Measurements from ENCODE around the gene TACC2.
"Not testable (repeated sequence)": the region's sequence is repeated elsewhere in the genome, so short reads cannot be mapped to it uniquely, and the experiment has no call there.

The TACC2 gene

DNA sequence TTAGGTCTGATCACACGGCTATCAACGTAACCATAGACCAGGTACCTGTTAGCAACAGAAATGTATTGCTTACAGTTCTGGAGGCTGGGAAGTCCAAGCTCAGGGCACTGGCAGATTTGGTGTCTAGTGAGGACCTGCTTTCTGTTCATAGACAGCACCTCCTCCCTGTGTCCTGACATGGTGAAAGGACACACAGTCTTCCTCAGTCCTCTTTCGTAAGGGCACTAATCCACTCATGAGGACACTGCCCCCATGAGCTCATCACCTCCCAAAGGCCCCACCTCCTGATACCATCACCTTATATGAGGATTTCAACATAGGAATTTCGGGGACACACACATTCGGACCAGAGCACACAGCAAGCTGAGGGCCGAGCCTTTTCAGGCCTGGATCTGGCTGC lies 210.7 kb downstream of the TACC2 start:
- DNase-seq: no peak

DNA sequence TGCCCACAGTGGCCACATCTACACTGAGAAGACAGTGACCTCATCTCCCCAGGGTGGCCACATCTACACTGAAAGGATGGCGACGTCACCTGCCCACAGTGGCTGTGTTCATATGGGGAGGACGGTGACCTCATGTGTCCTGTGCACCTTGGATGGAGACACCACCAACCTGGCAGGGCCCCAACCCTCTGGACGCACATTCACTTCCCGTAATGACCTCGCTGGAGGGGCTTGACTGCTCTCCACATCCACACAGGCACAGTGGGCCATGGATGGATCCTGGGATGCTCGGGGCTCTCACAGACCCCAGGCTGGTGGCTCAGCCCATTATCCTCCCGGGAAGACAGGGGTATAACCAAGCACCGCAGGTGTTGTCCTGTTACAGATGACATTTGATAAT lies 212.4 kb downstream of the TACC2 start:
- no peak for DNase-seq

DNA sequence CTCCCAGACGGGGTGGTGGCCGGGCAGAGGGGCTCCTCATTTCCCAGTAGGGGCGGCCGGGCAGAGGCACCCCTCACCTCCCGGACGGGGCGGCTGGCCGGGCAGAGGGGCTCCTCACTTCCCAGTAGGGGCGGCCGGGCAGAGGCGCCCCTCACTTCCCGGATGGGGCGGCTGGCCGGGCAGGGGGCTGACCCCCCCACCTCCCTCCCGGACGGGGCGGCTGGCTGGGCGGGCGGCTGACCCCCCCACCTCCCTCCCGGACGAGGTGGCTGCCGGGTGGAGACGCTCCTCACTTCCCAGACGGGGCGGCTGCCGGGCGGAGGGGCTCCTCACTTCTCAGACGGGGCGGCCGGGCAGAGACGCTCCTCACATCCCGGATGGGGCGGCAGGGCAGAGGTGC lies 214.2 kb downstream of the TACC2 start:
- DNase-seq: not testable (repeated sequence)

DNA sequence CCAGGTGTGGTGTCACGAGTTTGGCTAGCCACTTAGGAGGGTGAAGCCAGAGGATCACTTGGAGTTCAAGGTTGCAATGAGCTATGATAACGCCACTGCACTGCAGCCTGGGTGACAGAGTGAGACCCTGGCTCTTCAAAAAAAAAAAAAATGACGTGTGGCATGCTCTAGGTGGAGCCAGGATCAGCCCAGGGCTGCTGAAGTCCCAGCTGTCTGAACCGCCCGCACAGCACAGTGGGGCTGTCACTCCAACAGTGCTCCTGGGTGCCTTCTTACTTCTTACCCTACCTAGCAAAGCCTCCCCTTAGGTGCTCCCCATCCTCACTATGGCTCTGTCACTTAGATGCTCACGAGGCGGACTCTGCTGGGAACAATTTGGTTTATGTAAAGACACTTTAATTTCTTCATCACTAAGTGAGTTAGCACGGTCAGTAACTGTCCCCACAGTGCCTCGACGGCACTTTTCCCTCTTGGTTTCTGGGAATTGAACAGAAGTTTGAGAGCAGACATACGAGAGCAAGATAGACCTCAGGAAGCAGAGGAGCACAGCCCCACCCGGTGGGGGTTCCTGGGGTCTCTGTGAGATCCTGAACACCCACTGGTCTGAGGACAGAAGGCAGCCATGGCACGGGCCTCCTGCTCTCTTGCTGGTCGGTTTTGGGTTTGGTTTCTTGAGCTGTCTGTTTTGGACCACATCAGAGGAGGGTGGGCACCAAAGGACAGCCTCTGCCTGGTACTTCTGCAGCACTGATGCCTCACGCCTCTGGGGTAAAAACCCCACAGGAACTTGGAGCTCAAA lies 215.9 kb downstream of the TACC2 start:
- DNase-seq: no peak

DNA sequence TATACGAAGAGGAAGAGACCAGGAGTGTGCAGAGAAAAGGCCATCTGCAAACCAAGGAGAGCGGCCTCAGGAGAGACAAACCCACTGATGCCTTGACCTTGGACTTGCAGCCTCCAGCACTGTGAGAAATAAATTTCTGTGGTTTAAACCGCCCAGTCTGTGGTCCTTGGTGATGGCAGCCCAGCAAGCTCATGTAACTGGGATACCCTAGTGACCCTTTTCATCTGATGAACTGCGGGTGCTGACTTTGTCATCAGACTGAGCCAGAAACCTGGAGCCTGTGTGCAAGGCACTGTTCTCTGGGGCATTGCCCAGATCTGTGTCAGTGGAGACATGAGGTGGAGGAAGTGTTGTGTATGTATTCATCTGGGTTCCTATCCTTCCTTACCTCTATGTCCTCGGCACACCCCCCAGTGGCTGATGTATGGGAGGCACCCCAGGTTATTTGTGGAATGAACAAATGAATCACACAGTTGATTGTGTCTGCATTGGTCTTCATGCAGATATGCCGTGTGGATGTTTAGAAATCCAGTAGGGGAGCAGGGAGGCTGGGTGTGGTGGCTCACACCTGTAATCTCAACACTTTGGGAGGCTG lies 217.6 kb downstream of the TACC2 start:
- DNase-seq: no peak

DNA sequence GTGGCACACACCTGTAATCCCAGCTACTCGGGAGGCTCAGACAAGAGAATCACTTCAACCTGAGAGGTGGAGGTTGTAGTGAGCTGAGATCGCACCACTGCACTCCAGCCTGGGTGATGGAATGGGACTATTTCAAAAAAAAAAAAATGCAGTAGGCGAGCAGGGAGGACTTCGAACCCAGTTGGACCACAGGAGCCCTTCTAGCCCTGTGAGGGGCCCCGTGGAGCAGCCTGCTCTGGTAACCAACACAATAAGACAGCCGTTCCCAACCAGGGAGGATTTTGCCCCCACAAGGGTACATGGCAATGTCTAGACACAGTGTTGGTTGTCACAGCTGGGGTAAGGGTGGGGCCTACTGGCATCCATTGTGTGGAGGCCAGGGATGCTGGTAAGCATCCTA lies 218.2 kb downstream of the TACC2 start:
- no peak for DNase-seq

DNA sequence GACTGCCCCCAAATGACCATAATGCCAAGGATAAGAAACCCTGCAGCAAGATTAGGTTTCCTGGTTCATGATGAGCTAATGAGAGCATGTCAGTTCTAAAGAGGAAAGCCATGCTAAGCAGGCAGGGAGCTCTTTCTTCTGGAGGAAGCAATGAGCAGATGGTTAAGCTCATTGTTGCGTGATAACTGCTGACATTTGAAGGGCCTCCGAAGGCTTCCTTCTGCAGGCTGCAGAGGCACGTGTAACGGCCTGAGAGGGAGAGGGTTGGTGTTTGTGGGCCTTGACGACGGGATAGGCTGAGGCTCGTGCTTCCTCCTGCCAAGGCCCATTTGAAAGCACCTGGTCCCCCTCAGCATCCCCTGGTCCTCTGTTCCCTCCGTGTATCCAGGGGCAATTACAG lies 218.6 kb downstream of the TACC2 start:
- DNase-seq: no peak

DNA sequence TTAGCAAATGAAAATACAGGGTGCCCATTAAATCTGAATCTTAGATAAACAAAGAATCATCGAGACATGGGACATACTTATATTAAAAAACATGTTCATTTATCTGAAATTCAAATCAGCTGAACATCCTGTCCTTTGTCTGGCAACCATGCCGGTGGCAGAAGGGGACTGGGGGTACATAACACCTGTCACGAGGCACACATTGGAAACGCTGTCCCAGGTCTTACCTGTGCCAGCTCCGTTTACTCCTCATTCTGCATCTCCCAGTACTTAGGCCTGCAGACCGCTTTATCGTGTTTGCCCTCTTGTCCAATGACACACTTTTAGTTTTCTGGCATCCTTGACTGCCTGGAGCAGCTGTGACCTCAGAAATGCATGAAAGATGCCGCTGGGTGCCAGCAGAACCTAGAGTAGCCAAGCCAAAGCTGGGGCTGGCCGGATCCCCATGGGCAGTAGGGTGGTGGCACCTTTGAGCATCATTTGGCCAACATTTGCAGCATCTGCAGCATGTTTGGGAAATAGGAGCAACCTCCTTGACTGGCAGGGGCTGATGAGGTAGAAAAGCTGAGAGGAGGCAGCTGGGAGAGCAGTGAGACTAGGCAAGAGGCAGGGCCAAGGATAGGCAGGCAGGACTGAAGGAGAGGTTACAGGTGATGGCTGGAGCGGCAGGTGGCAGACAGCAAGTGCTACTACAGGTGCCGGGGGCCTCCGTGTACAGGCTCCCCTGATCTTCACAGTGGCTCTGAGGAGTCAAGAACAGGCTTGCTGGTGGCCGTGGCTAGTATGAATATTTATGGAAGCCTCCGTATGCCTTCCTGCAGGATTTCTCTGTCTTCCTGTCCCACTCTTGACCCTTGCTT lies 219.8 kb downstream of the TACC2 start:
- DNase-seq: no peak

DNA sequence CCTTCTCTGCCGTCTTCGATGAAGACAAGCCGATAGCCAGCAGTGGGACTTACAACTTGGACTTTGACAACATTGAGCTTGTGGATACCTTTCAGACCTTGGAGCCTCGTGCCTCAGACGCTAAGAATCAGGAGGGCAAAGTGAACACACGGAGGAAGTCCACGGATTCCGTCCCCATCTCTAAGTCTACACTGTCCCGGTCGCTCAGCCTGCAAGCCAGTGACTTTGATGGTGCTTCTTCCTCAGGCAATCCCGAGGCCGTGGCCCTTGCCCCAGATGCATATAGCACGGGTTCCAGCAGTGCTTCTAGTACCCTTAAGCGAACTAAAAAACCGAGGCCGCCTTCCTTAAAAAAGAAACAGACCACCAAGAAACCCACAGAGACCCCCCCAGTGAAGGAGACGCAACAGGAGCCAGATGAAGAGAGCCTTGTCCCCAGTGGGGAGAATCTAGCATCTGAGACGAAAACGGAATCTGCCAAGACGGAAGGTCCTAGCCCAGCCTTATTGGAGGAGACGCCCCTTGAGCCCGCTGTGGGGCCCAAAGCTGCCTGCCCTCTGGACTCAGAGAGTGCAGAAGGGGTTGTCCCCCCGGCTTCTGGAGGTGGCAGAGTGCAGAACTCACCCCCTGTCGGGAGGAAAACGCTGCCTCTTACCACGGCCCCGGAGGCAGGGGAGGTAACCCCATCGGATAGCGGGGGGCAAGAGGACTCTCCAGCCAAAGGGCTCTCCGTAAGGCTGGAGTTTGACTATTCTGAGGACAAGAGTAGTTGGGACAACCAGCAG lies 221.7 kb downstream of the TACC2 start:
- DNase-seq: no peak

DNA sequence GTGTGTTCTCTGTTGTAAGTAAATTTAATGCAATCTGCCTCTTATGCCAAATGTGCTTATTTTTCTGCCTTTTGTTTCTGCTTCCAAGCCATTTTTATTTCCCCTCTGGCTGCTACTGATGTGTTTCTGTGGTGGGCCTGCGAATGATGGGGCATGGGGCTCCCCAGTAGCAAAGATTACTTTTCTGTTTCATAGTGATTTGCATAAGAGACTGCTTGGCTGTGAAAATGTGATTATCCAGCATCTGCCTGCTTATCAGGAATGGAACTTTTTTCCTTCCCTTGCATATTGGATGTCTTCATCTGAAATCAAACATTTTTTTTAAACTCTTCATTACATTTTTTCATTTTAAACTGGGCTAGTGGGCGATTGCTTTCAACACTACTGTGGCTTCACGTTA lies 224.4 kb downstream of the TACC2 start:
- no peak for DNase-seq

DNA sequence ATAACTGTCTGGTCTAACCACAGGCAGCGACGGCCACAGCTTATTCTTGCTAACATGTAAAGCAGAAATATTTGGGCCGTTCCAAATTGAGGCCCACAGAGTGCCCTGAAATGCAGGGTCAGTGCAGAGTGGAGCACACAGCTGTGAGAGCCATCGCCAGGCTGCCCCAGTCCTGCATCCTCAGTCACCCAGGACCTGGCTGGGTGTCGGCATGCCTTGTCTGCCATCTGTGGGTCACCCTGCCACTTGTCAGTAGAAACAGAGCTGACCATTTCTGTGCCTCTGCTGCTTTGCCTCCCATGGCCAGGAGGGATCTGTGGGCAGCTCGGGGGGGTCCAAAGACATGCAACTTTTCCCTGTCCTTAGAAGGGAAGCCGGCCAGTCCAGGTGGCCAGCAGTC lies 224.8 kb downstream of the TACC2 start:
- DNase-seq: no peak

DNA sequence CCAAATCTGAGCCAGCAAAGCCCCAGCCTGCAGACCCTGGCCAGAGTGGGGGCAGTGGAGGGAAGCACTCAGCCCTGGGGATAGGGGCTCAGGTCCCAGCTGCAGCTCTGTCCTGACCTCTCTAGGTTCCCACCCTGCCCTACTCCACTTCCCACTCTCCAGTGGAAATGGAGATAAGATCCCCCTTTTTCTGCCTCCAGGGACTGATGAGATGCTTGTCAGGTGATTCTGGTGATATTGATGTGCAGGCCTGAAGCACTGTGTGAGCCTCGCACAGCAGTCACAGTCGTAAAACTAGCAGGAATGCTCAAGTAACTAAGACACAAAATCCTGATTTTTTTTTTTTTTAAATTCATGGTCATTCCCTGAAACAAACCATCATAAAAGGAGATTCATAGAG lies 227.1 kb downstream of the TACC2 start:
- no peak for DNase-seq

DNA sequence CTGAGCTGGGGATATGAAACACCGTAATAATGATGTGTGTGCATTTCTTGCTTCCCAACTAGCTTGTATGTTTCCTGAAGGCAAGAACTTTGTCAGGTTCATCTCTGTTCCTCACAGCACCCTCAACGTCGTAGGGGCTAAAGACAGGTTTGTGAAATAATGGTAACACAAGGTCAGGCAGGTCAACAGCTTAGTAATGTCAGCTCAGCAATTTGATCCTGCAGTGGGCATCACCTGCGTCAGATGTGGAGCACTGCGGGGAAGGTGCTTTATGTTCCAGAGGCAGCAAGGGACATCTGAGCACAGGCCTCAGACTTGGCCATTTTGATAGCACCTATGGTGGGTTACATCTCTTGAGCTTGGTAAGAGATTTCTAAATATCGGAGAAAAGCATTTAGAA lies 230.4 kb downstream of the TACC2 start:
- DNase-seq: no peak

DNA sequence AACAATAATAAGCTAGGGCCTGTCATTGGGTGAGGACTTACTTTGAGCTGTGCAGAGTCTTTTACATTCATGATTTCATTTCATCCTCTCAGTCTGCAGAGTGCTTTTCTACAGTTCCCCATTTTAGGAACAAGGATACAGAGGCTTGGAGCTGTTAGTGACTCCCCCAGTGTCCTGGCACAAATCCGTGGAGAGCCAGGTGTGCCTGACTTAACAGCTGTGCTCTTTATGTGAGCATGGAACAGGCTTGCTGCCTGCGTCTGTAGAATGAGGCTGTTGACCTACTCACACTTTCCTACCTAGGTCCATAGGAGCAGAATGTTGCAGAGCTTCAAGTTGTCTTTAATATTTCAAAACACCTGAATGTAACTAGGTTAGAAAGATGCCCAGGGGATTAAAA lies 231.8 kb downstream of the TACC2 start:
- no peak for DNase-seq

DNA sequence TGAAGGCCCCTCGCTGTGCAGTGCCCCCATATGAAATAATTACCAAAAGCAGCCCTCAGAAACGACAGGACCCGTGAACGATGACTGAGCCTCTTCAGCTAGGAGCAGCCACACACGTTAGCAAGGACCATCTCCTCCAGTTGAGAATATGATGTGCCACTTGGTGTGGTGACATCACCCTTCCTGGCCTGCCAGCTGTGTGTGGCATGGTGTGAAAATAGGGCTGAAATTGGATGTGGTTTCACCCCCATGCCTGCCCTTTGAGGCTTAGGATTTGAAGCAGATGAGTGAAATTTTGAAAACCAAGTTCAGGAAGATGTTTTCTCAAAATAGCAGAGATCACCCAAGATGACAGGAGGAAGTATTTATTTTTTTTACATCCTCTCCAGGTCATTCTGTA lies 233.0 kb downstream of the TACC2 start:
- DNase-seq: no peak

DNA sequence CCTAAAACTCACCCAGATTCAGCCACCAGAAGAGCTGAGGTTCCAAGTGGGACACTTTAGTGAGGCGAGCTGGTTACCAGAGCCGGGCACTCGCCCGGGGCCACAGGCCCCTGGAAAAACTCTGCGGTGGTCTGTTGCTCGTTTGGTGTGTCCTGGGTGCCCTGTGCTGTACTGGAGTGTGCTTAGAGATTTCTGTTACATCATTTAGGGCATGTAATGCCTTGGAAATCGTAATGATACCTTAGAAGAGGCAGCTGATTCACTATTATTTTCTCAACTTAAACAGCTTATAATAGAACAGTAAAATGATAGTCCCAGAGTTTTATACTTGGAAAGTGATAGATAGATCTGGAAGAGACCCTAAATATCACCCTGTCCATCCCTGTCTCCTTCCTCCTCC lies 233.7 kb downstream of the TACC2 start:
- no peak for DNase-seq

DNA sequence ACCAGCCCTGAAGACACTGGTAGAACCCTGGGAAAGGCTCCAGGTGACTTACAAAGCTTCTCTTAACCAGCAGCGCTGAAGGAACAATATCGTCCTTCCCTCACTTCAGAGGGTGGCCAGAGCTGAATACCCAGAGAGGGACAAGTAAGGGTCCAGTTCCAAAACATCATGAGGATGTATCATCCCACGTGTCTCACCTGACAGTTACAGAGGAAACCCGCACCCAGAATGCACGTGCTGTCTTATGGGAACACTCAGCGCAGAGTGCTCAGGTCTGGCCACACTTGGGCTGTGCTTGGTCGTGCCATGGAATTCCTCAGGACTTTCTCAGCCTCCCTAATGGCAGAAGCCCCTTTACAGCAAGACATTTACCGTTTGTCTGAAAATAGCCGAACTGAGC lies 235.2 kb downstream of the TACC2 start:
- no peak for DNase-seq

DNA sequence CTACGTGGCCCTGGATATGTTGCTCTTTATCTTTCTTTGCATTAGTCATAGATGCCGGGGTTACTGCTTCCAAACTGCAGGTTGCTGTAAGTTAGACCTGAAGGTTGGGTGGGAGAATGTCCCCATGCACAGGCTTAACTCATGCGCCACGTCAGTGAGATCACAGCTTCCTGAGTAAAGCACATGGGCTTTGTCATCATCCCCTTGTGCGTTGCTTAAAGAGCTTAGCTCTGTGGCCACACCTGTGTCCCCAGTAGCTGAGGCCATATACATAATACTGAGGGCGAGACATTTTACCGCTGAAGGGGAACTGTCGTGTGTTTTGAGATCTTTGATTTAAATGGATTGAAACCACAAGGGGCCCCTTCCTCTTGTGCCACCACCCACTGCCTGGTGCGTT lies 236.4 kb downstream of the TACC2 start:
- DNase-seq: no peak

DNA sequence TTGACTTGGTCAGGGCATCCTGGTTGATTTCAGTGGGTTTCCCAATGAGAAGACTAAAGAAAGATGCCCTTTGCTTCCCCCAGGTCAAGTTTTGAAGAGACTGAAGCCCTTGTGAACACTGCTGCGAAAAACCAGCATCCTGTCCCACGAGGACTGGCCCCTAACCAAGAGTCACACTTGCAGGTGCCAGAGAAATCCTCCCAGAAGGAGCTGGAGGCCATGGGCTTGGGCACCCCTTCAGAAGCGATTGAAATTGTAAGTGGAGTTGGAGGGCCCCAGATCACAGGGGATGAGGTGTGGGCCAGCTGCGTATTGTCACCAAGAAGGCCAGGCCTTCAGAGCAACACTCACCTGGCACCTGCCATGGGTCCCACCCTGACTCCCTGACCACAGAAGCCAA lies 238.8 kb downstream of the TACC2 start:
- DNase-seq: no peak

DNA sequence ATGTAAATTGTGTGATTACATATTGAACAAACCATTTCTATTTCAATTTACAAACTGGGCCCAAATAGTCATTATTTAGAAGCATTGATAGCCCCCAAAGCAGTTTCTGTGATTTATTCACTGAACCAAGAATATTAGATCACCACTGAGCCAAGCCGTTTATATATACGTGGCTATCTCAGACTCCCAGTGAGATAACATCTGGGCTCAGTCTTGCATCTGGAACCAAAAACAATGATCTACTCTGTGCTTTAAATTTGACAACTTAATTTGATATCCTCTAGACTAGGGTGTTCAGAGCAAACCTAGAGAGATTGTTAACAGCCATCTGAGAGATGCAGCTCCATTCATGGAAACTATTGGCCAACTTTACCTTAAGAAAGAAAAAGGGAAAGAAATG lies 240.7 kb downstream of the TACC2 start:
- DNase-seq: no peak

DNA sequence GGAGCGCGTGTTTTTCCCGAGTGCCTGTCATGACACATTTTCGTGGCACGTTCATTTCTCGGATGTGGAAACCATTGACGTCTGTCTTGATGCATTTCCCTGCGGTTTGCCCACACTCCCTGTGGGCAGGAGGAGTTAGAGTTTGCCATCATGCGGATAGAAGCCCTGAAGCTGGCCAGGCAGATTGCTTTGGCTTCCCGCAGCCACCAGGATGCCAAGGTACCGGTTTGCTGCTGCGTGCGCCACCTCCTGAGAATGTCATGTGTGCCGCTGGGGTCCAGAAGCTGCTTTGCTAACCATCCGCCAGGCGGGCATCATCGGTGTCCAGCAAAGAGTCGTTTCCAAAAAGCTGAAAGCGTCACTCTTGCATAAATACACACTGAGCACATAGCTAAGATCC lies 241.3 kb downstream of the TACC2 start:
- DNase-seq: no peak

DNA sequence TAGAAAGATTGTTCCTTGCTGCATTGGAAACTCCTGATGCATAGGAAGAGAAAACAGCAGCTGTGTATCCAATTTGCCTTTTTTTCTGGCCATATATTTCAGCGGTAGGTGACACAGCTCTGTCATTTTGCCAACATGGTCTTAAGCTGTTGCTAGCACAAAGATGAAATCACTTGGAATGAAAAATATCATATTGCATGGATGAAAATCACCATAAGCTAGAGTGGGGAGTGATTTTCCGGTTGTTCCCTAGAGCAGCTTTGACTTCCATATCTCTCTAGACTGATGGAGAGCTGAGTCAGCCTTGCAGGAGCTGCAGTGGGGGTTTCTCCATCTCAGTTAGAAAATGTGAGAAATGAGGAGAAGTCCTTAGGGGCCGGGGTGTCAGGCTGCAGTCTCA lies 243.8 kb downstream of the TACC2 start:
- no peak for DNase-seq

DNA sequence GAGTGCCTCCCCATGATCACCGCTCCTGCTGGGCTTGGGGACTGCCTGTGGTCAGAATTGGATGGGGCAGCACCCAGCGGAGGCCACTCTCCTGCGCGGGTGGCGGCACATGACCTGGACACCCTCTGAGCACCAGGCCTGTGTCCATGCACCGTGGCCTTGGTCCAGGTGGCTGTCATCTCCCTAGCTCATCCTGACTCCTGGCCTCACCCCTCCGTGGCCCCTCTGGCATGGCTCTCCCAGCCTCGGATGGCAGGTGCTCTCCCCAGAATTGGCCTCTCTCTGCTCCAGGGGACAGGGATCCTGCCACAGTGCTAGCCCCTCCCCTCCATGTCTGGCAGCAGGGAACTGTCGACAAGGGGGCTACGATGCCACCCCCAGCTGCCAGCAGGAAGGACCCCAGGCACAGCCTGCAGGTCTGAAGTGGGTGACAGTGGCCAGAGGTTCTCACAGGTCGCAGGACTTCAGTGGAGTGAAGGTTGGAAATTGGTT lies 244.9 kb downstream of the TACC2 start:
- DNase-seq: no peak
